Stimulated activated CD4-positive, alpha-beta T cell treated with anti-CD3 and anti-CD28 coated beads, Interleukin-4, amount 100 ng/mL, for 4 hours (primary cell): ENCODE results near the gene CAB39L.
"Not testable (repeated sequence)": the region's sequence is repeated elsewhere in the genome, so short reads cannot be mapped to it uniquely, and the experiment has no call there.

Experiments used
- DNase-seq, 2 experiments: peaks; one replicate each; pipeline ENCODE4 v3.0.0-alpha.2; 2020

Gene CAB39L

DNA sequence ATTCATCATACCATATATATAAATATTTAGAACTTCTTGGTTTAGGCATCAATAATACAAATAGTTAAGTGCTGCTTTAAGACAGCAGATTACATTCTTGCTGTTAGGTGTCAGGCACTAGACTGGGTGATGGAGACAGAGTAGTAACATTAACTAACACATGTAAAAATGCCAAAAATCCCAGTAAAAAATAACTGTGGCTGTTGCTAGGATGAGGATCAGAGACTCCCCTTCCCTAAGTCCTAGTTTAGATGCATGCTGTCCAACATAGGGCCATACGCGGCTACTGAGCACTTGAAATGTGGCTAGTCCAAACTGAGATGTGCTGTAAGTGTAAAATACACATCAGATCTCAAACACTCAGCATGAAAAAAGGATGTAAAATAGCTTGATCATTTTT lies 101.4 kb downstream of the CAB39L start:
- DNase-seq, result no peak

DNA sequence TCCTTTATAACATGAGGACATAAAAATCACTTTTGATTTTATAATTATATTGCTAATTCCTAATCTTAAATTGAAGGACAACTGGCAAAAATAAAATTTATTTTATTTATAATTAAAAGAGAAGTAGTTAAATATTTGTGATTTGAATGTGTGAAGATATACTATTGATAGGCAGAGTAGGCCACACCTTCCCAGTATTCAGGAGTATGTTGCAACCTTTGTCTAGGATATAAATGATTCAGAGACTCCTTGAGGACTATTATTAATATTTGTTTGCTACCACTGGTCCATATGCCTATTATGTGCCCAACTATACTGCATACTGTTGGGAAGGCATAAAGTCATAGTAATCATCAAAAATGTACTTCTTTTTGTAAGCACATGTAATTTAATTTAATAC lies 101.9 kb downstream of the CAB39L start:
- DNase-seq, result no peak

DNA sequence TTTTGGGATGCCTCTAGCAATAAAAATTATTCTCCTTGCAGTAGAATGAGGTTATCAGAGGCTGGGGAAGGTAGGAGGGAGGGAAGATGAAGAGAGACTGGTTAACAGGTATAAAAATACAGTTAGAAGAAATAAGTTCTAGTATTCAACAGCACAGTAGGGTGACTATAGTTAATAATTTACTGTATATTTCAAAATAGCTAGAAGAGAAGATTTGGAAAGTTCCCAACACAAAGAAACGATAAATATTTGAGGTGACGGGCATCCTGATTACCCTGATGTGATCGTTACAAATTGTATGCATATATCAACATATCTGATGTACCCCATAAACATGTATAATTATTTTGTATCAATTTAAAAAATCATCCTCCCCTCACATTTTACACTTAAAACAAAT lies 102.3 kb downstream of the CAB39L start:
- no peak for DNase-seq

DNA sequence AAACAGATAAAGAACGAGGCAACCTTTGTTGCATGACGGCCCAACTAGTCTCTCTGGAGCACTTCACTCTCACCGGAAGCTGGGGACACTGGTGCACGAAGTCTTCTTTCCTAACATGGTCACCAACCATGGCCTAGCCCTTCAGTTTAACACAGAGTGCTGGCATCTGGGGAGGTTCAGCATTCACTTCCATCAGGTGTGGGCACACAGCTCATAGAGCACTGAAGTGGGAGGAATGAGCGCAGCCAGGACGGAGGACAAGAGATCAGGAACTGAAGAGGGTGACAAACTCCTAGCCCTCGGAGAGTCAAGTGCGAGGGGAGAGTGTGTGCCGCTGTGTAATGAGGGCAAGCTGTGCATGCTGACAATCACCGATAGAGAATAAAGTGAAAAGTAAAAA lies 103.7 kb downstream of the CAB39L start:
- DNase-seq, result no peak

DNA sequence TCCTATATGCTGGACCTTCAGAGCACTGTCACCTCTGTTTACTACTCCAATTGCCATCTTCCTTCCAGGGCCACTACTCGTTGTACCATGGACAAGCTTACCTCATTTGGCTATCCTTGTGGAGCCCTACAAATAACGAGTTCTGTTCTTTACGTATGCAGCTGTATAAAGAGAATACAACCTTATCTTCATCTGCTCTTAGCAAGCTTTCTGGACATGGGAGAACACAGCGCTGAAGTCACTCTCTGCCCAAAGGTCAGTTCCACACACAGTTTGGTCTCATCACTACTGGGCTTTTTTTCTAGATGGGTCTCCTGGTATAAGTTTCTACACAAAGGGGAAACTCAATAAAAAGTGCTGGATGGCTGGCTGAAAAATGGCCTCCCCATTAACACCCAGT lies 107.2 kb downstream of the CAB39L start:
- no peak for DNase-seq

DNA sequence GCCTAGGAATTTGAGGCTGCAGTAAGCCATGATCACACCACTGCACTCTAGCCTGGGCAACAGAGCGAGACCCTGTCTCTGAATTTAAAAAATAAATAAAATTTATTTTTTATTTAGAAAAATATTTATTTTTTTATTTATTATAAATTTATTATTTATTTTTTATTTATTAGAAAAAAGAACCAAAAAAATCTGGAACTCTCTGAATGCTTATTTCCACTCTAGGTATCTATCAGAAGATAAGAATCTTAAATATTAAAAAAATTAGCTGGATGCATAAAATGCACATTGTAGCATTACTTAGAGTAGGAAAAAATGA lies 113.4 kb downstream of the CAB39L start:
- no peak for DNase-seq

DNA sequence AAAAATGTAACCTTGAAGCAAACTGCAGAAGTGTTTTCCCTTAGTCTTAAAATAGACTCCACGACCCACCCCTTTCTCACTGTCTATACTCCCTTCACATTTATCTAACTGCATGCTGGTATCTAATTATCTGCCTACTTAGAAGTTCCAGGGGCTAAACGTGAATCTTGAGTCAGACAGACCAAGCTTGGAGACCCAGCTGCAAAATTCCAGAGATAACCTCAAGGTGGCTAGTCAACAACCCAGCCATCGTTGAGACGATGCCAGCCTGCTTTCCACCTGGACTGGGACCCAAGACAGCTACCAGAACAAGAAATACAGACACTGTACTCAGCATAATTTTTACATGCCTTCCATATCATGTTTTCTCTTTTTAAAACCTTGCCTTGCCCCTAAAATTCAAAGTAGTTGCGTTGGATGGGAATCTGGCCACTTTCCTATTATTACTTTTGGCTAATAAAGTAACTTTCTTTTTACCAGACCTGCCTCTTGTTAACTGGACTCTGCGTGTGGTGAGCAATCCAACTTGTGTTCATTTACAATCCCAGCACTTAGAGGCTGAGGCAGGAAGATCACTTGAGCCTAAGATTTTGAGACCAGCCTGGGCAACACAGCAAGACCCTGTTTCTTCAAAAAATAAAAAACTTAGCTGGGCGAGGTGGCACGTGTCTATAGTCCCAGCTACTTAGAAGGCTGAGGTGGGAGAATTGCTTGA lies 113.9 kb downstream of the CAB39L start:
- DNase-seq, result no peak

DNA sequence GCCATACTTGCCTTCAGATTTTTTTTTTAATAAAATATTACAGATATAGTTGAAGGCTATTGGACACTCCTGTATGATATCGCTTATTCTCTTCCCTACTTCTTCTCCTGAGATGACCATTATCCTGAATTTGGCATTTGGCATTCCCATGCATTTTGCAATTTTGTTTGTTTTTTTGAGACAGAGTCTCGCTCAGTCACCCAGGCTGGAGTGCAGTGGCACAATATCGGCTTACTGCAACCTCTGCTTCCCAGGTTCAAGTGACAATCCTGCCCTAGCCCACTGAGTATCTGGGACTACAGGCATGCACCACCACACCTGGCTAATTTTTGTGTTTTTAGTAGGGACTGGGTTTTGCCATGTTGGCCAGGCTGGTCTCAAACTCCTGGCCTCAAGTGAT lies 116.7 kb downstream of the CAB39L start:
- DNase-seq, result not testable (repeated sequence)

DNA sequence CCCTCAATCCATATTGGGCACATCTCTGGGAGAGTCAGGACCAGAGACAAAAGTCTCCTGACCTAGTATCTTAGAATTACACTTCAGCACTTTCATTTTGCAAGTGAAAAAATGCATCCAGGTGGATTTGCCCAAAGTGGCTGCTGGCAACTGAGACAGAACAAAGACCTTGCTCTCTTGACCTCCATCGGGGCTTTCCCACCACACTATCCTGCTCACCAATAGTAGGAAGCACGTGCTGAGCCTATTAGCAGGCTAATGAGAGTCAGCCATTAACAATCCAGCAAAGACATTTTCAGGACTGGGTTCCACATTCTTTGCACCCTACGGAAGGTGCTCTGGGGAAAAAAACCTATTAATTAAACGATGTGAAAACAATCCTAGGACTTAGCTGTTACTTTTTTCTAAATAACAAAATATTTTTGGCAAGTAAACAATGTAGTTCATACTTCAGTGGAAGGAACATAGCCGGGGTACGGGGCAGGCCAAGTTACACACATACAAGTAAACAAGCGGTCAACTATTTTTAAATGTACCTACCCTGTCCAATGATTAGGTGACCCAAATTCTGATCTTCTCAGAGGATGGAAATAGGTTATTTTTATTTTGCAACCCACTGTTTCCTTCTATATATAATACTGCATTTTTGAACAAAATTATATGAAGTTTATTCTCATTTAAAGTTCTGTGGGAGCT lies 117.5 kb downstream of the CAB39L start:
- DNase-seq, result no peak

DNA sequence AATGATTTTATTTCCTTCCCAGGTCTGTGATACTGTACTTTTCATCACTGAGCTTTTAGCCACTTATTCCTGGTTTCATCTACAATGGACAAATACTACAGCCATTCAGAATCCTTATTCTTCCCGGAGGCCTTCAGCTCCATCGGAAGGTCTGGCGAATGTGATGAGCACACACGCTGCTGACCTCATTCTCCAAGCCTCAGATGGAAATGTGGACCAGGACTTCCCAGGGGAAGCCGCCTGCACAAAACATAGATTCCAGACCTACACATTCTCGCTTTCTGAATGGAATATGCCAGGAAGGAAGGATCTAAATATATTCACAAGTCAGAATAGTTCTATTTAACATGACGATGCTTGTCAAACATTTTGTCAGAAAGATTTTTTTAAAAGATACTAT lies 120.5 kb downstream of the CAB39L start:
- no peak for DNase-seq

DNA sequence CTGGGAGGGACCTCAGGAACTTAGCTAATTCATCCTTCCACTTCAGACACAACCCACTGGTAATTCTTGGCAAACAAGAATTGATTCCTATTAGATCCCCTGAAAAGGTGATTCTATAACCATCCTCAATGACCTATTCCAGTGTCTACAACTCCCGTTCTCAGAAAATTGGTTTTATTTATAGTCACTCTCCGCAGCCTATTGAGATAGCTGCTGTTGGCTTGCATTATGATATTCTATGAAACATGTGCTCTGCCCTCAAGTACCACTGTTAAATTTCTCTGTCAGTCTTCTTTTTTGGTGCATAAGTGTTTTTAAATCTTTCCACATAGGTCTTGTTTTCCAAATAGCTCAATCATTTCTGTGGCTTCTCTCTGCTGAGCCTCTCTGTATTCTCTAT lies 121.2 kb downstream of the CAB39L start:
- DNase-seq, result no peak

DNA sequence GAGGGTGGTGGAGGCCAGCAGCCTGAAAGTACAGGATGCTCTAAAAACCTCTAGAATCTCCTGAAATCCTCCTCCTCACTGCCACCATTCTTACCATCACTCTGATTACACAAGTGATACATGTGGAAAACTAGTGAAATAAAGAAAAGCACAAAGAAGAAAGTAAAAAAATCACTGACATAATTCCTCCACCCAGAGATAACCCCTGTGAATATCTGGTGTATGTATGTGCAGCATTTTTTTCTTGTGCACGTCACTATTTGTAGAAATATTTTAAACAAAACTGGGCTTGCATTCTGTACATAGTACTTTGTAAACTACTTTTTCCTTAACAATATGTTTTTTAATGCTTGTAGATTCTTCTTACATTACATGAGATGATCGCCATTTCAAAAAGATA lies 122.9 kb downstream of the CAB39L start:
- DNase-seq, result no peak

DNA sequence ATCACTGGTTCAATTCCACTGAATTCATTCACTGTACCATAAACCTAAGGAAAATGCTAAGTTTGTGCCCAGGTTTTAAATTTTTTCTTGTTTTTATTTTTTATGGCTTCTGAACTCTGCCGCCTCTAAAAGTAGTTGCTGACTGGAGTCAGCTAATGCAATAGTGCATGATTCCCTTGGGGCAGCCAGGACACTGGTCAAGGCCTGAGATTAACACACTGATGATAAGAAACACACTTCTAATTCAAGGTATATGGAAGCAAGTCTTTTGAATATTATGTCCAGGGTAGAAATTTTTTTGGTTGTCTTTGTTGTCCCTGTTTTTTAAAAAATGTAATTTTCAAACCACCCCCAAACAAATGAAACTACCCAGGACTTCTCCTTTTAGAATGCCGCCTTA lies 123.9 kb downstream of the CAB39L start:
- DNase-seq, result no peak

DNA sequence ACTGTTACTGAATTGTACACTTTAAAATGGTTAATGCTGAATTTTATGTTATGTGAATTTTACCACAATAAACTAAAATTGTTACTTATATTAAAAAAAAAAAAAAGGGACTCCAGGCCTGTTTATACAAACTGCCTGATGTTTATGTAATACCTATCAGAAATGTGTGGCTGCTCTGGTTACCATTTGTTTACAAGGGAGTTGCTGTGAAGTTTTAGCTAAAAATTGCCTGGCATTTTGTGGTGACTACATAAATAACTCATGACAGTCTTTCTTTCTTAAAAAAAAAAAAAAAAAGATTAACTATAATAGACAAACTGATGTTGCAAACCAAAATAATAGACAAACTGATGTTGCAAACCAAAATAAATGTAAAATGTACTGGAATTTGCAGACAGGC lies 124.3 kb downstream of the CAB39L start:
- DNase-seq, result no peak

DNA sequence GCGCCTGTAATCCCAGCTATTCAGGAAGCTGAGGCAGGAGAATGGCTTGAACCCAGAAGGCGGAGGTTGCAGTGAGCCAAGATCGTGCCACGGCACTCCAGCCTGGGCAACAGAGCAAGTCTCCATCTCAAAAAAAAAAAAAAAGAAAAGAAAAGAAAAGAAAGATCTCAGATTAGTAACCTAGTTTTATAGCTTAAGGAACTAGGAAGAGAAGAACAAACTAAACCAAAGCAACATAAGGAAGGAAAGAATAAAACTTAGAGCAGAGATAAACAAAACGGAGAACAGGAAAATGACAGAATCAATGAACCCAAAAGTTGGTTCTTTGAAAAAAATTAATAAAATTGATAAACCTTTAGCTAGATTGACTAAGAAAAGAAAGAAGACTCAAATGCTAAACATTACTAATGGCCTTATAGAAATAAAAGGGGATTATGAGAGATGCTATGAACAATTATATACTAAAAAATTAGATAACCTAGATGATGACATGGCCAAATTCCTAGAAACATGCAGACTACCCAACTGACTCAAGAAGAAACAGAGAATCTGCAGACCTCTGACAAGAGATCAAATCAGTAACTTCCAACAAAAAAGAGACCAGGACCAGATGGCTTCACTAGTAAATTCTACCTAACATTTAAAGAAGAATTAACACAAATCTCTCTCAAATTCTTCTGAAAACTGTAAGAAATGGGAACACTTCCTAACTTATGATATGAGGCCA lies 127.9 kb downstream of the CAB39L start:
- no peak for DNase-seq

DNA sequence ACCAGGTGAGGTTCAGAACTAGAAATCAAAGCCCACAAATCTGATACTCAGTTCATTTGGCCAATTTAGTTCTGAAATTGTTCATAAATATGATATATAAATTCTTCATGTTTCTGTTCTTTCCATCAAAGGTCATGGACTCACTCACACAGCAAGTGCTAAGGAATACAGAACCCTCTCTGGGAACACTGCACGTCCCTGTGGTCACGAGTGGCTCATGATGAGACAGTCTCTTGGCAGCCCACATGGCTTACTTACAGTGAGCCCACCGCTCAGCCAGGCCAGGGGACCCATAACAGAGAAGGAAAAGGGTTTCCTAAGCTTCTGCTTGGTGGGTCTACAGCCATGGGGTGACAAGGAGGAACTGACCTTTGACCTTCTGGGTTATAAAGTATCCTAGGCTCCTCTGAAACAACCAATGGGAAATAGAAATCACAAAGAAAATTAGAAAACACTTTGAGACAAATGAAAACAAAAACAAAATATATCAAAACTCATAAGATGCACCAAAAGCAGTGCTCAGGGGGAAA lies 128.8 kb downstream of the CAB39L start:
- no peak for DNase-seq

DNA sequence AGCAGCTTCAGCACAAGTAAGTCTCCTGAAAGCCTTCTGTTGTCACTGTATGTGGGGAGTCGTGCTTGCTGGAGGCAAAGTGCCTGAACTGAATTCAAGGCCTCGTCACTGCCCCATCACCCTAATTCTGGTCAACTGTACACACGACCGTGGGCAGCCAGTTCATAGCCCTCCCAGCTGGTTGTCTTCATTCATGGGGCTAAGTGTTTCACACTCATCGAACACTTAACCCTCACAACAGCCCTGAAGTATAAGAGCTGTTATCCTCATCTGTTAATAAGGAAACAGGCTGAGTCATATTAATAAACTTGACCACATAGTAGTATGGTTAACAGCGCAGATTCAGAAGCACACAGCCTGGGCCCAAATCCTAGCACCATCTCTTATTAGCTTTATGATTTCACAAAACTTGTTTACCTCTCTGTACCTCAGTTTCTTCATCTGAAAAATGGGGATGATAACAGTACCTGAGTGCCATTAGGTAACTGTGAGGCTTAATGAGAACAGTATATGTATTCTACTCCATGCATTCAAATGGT lies 129.5 kb downstream of the CAB39L start:
- DNase-seq, result no peak

DNA sequence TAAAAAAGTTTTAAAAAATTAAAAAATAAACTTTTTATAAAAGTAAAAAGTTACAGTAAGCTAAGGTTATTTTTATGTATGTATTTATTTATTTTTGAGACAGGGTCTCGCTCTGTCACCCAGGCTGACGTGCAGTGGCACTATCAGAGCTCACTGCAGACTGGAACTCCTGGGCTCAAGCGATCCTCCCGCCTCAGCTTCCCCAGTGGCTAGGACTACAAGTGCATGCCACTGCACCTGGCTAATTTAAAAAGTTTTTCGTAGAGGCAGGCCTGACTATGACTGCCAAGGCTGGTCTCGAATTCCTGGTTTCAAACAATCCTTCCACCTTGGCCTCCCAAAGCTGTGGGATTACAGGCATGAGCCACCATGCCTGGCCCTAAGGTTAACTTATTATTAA lies 132.0 kb downstream of the CAB39L start:
- no peak for DNase-seq

DNA sequence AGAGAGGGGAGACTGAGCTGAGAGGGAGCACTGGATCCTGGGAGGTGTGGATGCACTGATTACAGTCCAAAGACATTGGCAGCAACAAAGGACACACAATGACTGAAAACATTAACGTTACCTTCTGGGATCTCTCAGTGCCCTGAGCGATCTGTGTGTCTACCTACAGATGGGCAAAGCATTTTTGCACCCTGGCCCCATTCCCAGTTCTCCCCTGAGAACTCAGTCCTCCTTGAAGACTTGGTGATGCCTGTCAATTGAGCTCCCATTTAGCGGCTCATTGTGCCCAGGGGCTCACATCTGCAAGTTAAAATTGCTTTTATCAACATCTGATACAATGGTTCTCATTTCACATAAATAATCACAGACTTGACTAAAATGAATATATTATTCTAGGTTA lies 133.6 kb downstream of the CAB39L start:
- no peak for DNase-seq

DNA sequence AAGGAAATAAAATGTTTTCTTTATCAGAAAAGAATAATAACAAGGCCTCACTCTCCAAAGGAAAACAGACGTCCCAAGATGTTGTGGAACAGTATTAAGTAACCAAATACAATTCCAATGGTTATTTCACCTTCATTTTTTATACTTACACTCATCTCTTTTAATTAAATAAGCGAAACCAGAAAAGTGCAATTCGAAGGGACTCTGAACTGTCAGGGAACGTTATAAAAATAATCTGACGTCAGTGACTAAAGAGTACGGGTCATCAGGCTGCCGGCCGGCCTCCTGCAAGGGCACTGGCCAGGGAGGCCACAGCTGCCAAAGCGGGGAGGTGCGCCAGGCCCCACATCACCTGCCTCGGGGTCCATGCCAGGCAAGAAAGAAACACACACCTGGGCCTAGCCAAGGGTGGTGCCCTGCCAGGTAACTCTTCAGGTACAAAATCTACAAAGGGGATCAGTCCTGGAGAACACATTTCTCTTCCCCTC lies 134.9 kb downstream of the CAB39L start:
- DNase-seq, result no peak

DNA sequence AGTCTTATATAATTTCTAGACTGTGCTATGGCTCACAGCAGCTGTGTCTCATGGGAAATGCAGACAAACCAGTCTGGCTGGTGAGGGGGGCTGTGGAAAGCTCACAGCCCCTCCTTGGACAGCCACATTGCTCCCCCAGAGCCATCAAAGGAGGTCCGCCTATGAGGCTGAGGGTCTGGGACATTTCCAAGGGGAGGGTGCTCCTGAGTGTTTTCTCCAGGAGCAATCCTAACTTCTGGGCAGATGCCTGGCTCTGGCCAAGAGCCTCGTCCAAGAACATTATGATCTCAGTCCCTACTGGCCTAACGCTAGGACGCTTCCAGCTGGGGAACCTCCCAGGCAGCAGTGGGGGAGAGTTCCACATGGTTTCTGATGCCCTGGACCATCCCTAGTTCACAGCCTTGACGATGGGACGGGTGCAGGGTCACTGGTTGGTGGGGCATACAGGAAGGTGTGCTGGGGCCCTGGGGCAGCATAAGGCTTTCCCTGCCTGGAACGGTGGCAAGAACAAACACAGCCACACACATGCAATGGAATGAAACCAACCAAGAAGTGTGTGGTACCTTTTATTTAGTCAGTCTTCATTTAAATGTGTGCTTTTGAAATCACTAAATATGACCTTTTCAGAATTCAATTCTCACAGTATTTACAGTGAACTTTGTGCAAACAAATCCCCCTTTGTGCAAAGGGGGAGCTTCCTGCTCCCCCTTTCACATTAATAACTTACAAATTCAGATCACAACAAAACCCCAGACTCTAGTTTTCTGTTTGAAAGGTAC lies 135.6 kb downstream of the CAB39L start:
- DNase-seq, result no peak

DNA sequence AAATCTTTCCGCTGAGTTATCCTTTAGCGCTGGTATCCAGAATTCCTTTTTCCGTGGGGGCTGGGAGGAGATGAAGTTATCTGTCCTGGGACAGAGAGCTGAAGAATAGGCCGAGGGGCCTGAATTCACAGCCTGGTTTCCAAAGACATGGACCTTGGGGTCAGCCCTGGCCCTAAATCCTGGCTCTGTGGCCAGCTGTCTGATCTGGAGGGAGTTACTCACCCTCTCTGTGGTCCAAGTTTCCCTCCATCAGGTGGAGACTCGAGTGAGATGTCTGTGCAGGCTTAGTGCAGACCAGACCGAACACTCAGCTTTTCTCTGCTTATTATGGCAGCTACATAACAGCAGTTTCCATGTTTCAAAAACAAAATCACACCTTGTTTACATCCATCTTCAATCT lies 136.5 kb downstream of the CAB39L start:
- no peak for DNase-seq
